ENCODE data around the gene FAM13A.

Gene FAM13A

DNA sequence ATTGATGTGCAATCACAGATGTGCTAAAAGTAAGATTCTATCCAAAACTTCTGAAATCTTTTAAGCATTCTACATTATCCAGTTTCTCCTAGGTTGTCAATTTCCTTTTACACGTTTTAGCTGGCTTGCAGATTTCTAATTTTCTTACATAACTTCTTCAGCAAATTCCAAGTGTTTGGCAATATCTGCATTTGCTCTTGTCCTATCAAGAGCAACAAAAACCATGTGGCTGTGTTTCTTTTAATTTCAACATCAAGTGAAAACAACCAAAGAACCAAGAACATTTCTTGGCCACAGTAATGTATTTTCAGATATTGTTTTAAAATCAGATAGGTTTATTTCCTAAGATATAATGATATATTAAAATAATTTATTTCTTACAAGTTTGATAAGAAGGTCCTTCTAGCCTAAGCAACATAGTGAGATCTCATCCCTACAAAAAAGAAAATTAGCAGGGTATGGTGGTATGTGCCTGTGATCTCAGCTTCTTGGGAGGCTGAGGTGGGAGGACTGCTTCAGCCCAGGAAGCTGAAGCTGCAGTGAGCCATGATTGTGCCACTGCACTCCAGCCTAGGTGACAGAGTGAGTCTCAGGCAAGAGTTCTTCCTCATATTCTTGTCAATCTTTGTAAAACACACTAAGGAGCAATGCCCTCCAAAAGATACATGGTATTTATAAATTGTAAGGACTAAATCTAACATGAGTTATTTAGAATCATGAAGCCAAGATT, 228.0 kb downstream of the FAM13A start:
- DNase-seq = no peak

- DNase-seq = no peak
Measured at GRCh38 chr4:88827442-88827841, 229.5 kb downstream of the FAM13A start.

GRCh38 chr4:88826771-88827170, 230.2 kb downstream of the FAM13A start:
- DNase-seq = no peak

DNA sequence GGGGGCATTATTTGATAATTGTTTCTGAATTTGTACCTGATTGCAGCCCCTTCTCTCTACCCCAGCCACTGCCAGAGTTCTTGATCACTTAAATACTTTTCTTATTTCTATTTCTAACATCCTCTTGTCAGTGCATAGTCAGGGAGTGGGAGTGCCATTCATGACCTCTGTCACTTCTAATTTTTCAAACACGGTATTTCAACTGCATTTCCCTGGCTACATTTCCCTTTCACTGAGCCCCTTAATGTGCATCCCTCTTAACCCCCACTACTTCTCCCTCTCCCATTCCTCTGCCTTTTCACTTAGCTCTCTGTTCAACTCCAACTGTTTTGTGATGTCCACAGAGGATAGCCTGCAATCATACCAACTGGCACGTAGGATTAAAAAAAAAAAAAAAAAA, 231.1 kb downstream of the FAM13A start:
- DNase-seq = no peak

- peak; percentile 94 for DNase-seq
Measured at GRCh38 chr4:88823058-88823919, 233.7 kb downstream of the FAM13A start.

- no peak for DNase-seq
Measured at GRCh38 chr4:88822034-88822789, 234.8 kb downstream of the FAM13A start.

GRCh38 chr4:88821522-88821921, 235.5 kb downstream of the FAM13A start:
- DNase-seq = no peak

- DNase-seq = no peak
Measured at GRCh38 chr4:88820698-88821415, 236.1 kb downstream of the FAM13A start.

DNA sequence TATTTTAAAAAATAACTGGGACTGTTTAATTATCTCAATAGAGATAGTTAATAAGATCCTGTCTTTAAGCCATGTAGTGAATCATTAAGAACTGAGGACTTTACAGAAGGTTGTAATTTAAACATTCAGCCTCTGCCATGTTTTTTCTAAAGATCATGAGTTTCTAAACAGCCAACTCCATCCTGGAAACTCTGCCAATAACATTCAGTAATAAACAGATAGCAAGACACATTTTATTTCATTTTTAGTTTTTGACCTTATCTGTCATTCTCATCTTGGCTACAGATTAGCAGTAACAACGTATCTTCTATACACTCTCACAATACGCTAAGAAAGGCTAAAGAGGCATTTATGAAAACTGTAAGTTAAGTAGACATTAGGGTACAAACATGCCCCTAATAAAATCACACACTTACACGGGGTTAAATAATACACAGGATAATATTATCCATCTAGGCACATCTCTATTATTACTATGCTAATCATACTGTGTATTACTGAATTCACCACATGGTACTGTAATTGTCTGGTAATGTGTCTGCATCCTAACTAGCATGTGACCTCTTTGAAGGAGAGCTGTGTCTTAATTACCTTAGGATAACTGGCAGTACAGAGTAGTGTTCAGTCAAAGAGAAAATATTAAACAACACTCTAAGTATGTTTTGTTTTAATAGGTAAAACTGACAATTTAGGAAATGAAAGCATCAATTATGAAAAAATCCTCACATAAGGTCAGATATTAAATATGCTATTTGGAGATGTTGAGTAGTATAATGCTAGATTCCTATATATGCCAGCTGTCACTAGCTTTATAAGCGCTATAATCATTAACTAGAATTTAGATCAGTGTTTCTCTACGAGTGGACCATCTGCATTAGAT, 236.9 kb downstream of the FAM13A start:
- DNase-seq = no peak

DNA sequence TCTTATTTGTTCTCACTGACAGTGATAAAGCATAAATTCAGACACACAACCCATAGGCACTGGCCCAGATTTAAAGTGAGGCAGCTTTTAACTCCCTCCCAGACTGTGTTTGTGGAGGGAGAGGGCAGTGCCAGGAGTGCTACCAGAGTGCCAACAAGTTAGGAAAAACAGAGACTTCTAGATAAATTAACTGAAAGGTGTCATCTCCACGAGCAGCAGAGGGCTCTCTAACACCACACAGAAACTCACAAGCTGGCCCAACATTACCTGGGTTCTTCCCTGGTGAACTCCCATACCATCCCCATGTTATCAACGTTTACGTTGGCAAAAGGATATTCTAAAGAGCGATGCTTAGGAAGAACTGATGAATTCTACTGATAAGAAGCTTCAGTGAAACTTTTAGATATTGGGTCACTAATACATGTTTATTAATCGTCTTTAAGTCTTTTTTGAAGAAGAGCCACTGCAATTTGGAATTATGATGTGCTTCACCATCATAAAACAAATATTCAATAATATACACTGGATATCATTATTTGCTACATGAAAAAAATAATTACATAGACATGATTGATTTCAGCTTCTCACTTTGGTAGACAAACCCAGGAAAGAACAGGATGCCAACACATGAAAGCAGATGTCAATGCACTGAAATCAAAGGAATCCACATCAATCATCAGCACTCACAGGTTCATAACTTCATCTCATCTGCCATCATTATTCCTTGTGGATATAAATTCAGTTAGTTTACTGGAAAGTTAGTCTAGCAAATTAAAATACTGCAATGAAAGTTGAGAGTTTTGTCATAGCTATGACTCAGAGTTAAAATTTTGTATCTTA, 238.1 kb downstream of the FAM13A start:
- DNase-seq = peak; percentile 46

- DNase-seq = no peak
Measured at GRCh38 chr4:88817740-88818139, 239.2 kb downstream of the FAM13A start.

DNA sequence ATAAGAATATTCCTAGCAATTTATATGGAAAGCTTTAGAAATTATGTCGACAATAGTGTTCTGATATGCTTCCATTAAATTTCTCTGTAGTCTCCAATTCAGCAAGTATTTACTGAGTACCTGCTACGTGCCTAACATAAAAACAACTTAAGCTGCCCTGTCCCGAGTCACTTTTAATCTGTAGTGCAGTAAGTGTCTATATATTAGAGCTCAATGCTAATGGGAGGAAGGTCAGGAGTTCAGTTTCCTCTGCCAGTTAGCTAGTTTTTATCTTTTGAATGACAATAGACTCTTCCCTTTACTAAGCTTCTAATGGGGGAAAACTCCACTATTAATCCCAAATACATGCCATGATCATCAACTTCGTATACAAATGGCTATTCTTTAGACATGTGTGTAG, 240.6 kb downstream of the FAM13A start:
- DNase-seq = no peak

DNA sequence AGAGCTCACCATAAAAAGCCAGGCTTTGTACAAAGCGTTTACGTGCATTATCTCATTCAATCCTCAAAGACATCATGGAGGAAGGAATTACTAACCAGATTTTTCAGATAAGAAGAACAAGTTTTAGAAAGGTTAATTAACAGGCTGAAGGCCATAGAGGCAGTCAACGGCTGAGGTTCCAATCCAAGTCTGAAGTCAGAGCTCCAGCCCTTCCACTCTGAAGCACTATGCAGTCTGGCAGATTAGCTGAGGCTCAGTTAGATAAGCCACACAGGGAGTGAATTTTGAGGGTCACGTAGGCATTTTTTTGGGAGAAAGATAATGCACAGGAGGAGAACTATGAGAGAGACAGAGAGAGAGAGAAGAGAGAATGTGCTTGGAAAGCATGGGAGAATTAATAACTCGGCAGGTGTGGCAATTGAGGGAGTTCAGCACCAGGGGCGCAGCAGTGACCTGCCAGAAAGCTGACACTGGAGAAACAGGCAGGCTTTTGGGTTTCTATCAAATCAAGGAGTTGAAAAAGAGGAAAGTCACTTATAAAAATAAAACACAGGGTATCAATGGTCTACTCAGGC, 242.9 kb downstream of the FAM13A start:
- DNase-seq = no peak

- no peak for DNase-seq
Measured at GRCh38 chr4:88813013-88813412, 244.0 kb downstream of the FAM13A start.

- DNase-seq = no peak
Measured at GRCh38 chr4:88812420-88812819, 244.6 kb downstream of the FAM13A start.

DNA sequence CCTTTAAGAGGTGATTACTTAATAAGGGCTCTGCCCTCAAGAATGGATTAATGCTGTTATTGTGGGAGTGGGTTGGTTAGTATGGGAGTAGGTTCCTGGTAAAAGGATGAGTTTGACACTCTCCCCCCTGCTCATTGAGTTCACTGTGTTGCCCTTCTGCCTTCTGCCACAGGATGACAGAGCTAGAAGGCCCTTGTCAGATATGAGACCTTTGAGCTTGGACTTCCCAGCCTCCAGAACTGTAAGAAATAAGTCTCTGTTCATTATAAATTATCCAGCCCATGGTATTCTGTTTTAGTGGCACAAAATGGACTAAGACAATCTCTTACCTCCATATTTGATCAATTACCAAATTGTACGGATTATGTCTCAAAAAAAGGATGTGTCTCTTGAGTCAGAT, 245.1 kb downstream of the FAM13A start:
- DNase-seq = no peak

- no peak for DNase-seq
Measured at GRCh38 chr4:88810325-88810724, 246.7 kb downstream of the FAM13A start.

DNA sequence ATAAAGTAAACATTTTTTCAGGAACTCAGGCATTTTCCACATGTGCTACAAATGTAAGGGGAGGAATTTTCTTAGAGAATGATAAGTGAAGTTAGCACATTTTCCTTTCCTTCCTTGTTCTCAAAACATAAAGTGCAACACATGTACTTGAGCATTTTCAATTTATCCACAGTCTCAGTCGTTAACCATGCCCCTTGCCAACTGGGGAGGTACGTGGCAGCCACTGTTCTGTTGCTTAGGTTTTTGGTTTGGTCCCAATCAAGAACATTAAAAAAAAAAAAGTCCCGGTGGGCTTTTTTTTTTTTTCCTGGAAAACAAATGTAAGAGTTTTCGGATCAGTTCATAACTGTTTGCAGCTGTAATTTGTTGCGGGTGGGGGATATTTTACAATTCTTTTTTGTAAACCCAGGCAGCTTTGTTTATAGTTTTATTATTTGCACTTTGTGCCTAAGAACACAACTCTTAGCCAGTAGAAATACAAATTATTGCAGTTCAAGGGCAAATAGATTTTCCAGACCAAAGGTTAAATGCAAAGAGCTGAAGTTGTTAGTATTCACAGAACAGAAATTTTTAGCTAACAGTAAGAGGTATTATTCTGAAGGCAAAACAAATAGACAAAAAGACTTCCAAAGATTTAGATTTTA, 247.3 kb downstream of the FAM13A start:
- no peak for DNase-seq

GRCh38 chr4:88809101-88809500, 247.9 kb downstream of the FAM13A start:
- no peak for DNase-seq

DNA sequence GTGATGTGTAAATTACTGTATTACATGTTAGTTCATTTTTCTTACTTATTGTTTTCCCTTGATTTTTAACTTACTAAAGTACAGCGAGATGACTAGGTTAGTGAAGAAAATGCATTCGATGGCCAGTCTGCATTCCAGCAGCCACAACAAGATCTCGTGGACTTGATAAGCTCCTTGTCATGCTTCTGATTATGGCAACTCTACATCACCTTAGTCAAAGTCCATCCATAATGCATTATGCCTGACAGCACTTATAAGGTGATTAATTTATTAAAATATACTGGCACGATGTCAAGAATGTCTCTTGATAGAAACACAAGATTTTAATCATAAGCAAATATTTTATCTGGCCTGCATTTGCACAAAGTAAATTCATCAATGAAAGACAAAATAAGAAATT, 249.5 kb downstream of the FAM13A start:
- peak; percentile 47 for DNase-seq

All from fibroblast of upper back skin (primary cell).